CD14-positive monocyte (primary cell): ENCODE measurements around the gene SLF2. TPM values are rescaled to one million over a fixed set of nuclear protein-coding genes. Genes with fewer than 3 reads are reported as not detected.

Experiments
- DNase-seq, 3 donors: peaks; one replicate each; pipeline ENCODE4 v3.0.0-alpha.2; 2011 to 2022
- H2AFZ ChIP-seq: 2 replicates; pipeline ENCODE4 v1.6.0; 2012; ENCODE audit warnings: mild to moderate bottlenecking, low read depth, low read length, inconsistent platforms; ENCODE audit not compliant: insufficient read depth, poor library complexity, severe bottlenecking
- H3K27ac ChIP-seq, 2 donors: 1 replicate in 1 of 2; 2 replicates in 1 of 2; pipeline ENCODE4 v1.5.1; 2012 to 2013; ENCODE audit warnings: low read length in 2 of 2, control low read depth in 1 of 2, inconsistent platforms in 1 of 2, low read depth in 1 of 2, mild to moderate bottlenecking in 1 of 2
- H3K27me3 ChIP-seq, 2 donors: one replicate each; pipeline versions ENCODE4 v1.6.0 to v1.6.1; 2011 to 2013; ENCODE audit warnings: low read length in 2 of 2; ENCODE audit not compliant: control insufficient read depth in 2 of 2, insufficient read depth in 2 of 2
- H3K36me3 ChIP-seq, 2 donors: replicated peaks in 1 of 2; 1 replicate in 1 of 2; 2 replicates in 1 of 2; pipeline versions ENCODE4 v1.5.1 to v1.6.1; 2012 to 2013; ENCODE audit warnings: low read length in 2 of 2, control low read depth in 1 of 2, inconsistent platforms in 1 of 2, mild to moderate bottlenecking in 1 of 2; ENCODE audit not compliant: insufficient read depth in 2 of 2, control insufficient read depth in 1 of 2
- H3K4me1 ChIP-seq, 2 donors: 1 replicate in 1 of 2; 2 replicates in 1 of 2; pipeline versions ENCODE4 v1.5.1 to v1.6.1; 2012 to 2013; ENCODE audit warnings: low read length in 2 of 2, control low read depth in 1 of 2, inconsistent platforms in 1 of 2, mild to moderate bottlenecking in 1 of 2, moderate library complexity in 1 of 2; ENCODE audit not compliant: insufficient read depth in 2 of 2, control insufficient read depth in 1 of 2
- H3K4me2 ChIP-seq: replicated peaks from 2 replicates; pipeline ENCODE3; 2012; ENCODE audit warnings: low read length, moderate library complexity, mild to moderate bottlenecking; ENCODE audit not compliant: poor library complexity, severe bottlenecking; ENCODE audit errors: extremely low read depth
- H3K4me3 ChIP-seq, 3 experiments: fragments of 200-600 bp in 1 of 3; sonication (generic) in 1 of 3; replicated peaks in 1 of 3; 1 replicate in 2 of 3; 2 replicates in 1 of 3; pipeline ENCODE4 v1.5.1; 2011 to 2013; ENCODE audit warnings: low read length in 3 of 3, mild to moderate bottlenecking in 3 of 3, control low read depth in 2 of 3, low read depth in 2 of 3, inconsistent platforms in 1 of 3, moderate library complexity in 1 of 3
- H3K79me2 ChIP-seq: 2 replicates; pipeline ENCODE4 v1.6.0; 2012; ENCODE audit warnings: mild to moderate bottlenecking, control low read depth, inconsistent platforms, low read length, moderate library complexity; ENCODE audit not compliant: insufficient read depth
- H3K9ac ChIP-seq: 2 replicates; pipeline ENCODE4 v1.6.0; 2017; ENCODE audit warnings: low read length, mild to moderate bottlenecking; ENCODE audit not compliant: insufficient read depth, poor library complexity, severe bottlenecking
- H3K9me3 ChIP-seq, 2 donors: replicated peaks in 1 of 2; 1 replicate in 1 of 2; 2 replicates in 1 of 2; pipeline versions ENCODE4 v1.5.1 to v1.6.1; 2012 to 2013; ENCODE audit warnings: low read length in 2 of 2, control low read depth in 1 of 2; ENCODE audit not compliant: control insufficient read depth in 1 of 2, insufficient read depth in 1 of 2
- H4K20me1 ChIP-seq: 2 replicates; pipeline ENCODE4 v1.6.0; 2012; ENCODE audit warnings: mild to moderate bottlenecking, low read length, control low read depth, moderate library complexity; ENCODE audit not compliant: insufficient read depth
- H3K27ac Mint-ChIP-seq, 7 donors: one replicate each; pipeline ENCODE4 v1.8.0; 2020; ENCODE audit warnings: mild to moderate bottlenecking in 7 of 7, mixed read lengths in 7 of 7, moderate library complexity in 6 of 7, inconsistent platforms in 2 of 7
- H3K27me3 Mint-ChIP-seq, 3 donors: one replicate each; pipeline ENCODE4 v1.8.0; 2021 to 2022; ENCODE audit warnings: low read depth in 3 of 3, mild to moderate bottlenecking in 3 of 3, mixed read lengths in 3 of 3, moderate library complexity in 3 of 3, inconsistent platforms in 1 of 3
- H3K36me3 Mint-ChIP-seq, 2 donors: one replicate each; pipeline ENCODE4 v1.8.0; 2020; ENCODE audit warnings: mixed read lengths in 2 of 2, inconsistent platforms in 1 of 2, mild to moderate bottlenecking in 1 of 2
- H3K4me1 Mint-ChIP-seq: one replicate; pipeline ENCODE4 v1.8.0; 2020; ENCODE audit warnings: mild to moderate bottlenecking, mixed read lengths
- H3K4me3 Mint-ChIP-seq, 2 donors: one replicate each; pipeline ENCODE4 v1.8.0; 2020; ENCODE audit warnings: mild to moderate bottlenecking in 2 of 2, mixed read lengths in 2 of 2, moderate library complexity in 1 of 2
- H3K9me3 Mint-ChIP-seq, 7 donors: one replicate each; pipeline ENCODE4 v1.8.0; 2020 to 2022; ENCODE audit warnings: mixed read lengths in 7 of 7, mild to moderate bottlenecking in 6 of 7, moderate library complexity in 6 of 7, inconsistent platforms in 2 of 7
- CTCF ChIP-seq: fragments of 200-600 bp; IDR thresholded peaks from one replicate; pipeline ENCODE4 v1.8.0; 2022; ENCODE audit warnings: antibody characterized with exemption, mild to moderate bottlenecking
- WGBS: methylation state at CpG from one replicate; pipeline ENCODE4 v1.1.5; 2013; ENCODE audit warnings: missing lambda C conversion rate; ENCODE audit not compliant: insufficient coverage; 5-methylcytosine and 5-hydroxymethylcytosine counted together
- intact Hi-C, 2 donors: fragments of 100-400 bp; cut with micrococcal nuclease; formaldehyde crosslinking; loops; one replicate each; pipeline versions ENCODE4 v1.15.0 to v1.15.1; 2023
- polyA plus RNA-seq, 3 donors: library from polyadenylated mRNA; depleted of rRNA in 1 of 3; unstranded in 2 of 3; stranded (reverse) in 1 of 3; fragments of 300-500 nt in 2 of 3; fragments of >200 nt in 1 of 3; fragmentation: Illumina TruSeq in 2 of 3; gene quantifications; 1 replicate in 2 of 3; 2 replicates in 1 of 3; pipeline ENCODE4 v1.2.3, GENCODE V29; 2012 to 2021

Gene SLF2
- polyA plus RNA-seq, 3 donors = 5.8 to 11.3 (median 6.4) TPM

- no peak for DNase-seq
- H3K9me3 ChIP-seq = no peaks in the 10 kb centered on the region
- no peaks in the 10 kb centered on the region for H3K27me3 ChIP-seq
- no peak overlapping the region for H3K27ac ChIP-seq
- H3K36me3 ChIP-seq = no peaks in the 10 kb centered on the region
- H3K4me1 ChIP-seq = no peaks in the 10 kb centered on the region
- no peaks in the 10 kb centered on the region for H3K79me2 ChIP-seq
- no peak for TF ChIP-seq CTCF
- intact Hi-C loops = no loop called here
- no peak overlapping the region for H3K4me3 ChIP-seq
- Mint-ChIP-seq H3K27me3 (peaks cover 4 to 22% (median 10%) of the 10 kb centered on the region in 3 donors), H3K9me3 (peaks cover 0 to 3% (median 0%) of the 10 kb centered on the region in 7 donors), H3K4me3 (no peak overlapping the region), H3K27ac (no peak overlapping the region), H3K36me3 (no peaks in the 10 kb centered on the region), H3K4me1 (peaks cover 5% of the 10 kb centered on the region)
- H3K9ac ChIP-seq = no peak overlapping the region
- no peak overlapping the region for H3K4me2 ChIP-seq
- WGBS = 87% methylated on average over 3 of the region's 5 CpGs
- no peak overlapping the region for H2AFZ ChIP-seq
- no peaks in the 10 kb centered on the region for H4K20me1 ChIP-seq
These were observed 31.1 kb upstream of the SLF2 start for GRCh38 chr10:100881556-100882213.

- Mint-ChIP-seq H3K4me3 (no peak overlapping the region), H3K4me1 (peaks cover 5% of the 10 kb centered on the region), H3K27me3 (peaks cover 4 to 20% (median 9%) of the 10 kb centered on the region in 3 donors), H3K36me3 (no peaks in the 10 kb centered on the region), H3K27ac (peak overlapping the region in 1 of 7 donors; percentile 51), H3K9me3 (peaks cover 0 to 3% (median 0%) of the 10 kb centered on the region in 7 donors)
- TF ChIP-seq CTCF = no peak
- intact Hi-C loops = no loop called here
- WGBS = 74% methylated on average over 5 of the region's 8 CpGs
- Histone ChIP-seq H3K9me3 (no peaks in the 10 kb centered on the region), H3K36me3 (no peaks in the 10 kb centered on the region), H3K4me2 (no peak overlapping the region), H2AFZ (no peak overlapping the region), H4K20me1 (no peaks in the 10 kb centered on the region), H3K4me1 (no peaks in the 10 kb centered on the region), H3K79me2 (no peaks in the 10 kb centered on the region), H3K9ac (no peak overlapping the region), H3K27me3 (no peaks in the 10 kb centered on the region), H3K4me3 (no peak overlapping the region), H3K27ac (no peak overlapping the region)
- DNase-seq = no peak
These were observed 30.5 kb upstream of the SLF2 start for GRCh38 chr10:100882252-100882651.
